HL-60 (cell line): ENCODE data around the gene TEKT3.

Experiments used
- GABPA ChIP-seq: IDR thresholded peaks from 2 replicates; pipeline ENCODE4 v1.6.1; 2012; ENCODE audit warnings: low read depth
- POLR2AphosphoS5 ChIP-seq: IDR thresholded peaks from 2 replicates; pipeline ENCODE4 v1.6.1; 2012; ENCODE audit warnings: low read depth
- TF ChIP-seq, protein P1 (sequence below): IDR thresholded peaks from one replicate; pipeline ENCODE4 v1.5.1; 2011; ENCODE audit warnings: low read length, control low read depth, inconsistent platforms; ENCODE audit not compliant: insufficient read depth
- TF ChIP-seq, protein P2 (sequence below): IDR thresholded peaks from 2 replicates; pipeline ENCODE4 v1.6.1; 2012; ENCODE audit warnings: low read depth; ENCODE audit not compliant: insufficient replicate concordance

DNA sequence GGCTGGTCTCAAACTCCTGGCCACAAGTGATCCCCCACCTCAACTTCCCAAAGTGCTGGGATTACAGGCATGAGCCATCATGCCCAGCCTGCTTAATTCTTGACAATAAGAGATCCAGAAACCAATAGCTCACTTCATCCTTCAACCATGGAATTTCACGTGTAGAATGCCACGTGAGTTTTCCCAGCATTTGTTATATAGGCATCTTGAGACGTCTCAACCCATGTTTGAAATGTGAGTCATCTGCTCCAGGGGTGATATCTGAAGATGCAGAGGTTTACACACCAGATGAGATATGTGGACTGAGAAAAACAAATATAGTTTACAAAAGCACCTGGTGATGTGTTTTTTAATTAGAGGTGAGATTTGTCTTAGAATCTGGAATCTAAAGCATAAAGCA, 7.1 kb downstream of the TEKT3 start:
- TF ChIP-seq, protein P1, sequence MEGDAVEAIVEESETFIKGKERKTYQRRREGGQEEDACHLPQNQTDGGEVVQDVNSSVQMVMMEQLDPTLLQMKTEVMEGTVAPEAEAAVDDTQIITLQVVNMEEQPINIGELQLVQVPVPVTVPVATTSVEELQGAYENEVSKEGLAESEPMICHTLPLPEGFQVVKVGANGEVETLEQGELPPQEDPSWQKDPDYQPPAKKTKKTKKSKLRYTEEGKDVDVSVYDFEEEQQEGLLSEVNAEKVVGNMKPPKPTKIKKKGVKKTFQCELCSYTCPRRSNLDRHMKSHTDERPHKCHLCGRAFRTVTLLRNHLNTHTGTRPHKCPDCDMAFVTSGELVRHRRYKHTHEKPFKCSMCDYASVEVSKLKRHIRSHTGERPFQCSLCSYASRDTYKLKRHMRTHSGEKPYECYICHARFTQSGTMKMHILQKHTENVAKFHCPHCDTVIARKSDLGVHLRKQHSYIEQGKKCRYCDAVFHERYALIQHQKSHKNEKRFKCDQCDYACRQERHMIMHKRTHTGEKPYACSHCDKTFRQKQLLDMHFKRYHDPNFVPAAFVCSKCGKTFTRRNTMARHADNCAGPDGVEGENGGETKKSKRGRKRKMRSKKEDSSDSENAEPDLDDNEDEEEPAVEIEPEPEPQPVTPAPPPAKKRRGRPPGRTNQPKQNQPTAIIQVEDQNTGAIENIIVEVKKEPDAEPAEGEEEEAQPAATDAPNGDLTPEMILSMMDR = no peak
- TF ChIP-seq, protein P2, sequence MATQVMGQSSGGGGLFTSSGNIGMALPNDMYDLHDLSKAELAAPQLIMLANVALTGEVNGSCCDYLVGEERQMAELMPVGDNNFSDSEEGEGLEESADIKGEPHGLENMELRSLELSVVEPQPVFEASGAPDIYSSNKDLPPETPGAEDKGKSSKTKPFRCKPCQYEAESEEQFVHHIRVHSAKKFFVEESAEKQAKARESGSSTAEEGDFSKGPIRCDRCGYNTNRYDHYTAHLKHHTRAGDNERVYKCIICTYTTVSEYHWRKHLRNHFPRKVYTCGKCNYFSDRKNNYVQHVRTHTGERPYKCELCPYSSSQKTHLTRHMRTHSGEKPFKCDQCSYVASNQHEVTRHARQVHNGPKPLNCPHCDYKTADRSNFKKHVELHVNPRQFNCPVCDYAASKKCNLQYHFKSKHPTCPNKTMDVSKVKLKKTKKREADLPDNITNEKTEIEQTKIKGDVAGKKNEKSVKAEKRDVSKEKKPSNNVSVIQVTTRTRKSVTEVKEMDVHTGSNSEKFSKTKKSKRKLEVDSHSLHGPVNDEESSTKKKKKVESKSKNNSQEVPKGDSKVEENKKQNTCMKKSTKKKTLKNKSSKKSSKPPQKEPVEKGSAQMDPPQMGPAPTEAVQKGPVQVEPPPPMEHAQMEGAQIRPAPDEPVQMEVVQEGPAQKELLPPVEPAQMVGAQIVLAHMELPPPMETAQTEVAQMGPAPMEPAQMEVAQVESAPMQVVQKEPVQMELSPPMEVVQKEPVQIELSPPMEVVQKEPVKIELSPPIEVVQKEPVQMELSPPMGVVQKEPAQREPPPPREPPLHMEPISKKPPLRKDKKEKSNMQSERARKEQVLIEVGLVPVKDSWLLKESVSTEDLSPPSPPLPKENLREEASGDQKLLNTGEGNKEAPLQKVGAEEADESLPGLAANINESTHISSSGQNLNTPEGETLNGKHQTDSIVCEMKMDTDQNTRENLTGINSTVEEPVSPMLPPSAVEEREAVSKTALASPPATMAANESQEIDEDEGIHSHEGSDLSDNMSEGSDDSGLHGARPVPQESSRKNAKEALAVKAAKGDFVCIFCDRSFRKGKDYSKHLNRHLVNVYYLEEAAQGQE = no peak
- TF ChIP-seq GABPA (no peak), POLR2AphosphoS5 (no peak)
